DND-41 (cell line): Measurements from ENCODE around the gene ABCA13.

ENCODE experiments used
- EZH2 ChIP-seq: IDR thresholded peaks from 3 replicates; pipeline ENCODE4 v1.6.1; 2012; ENCODE audit warnings: borderline replicate concordance, low read depth, mild to moderate bottlenecking, moderate library complexity, low read length, inconsistent platforms; ENCODE audit not compliant: severe bottlenecking
- TF ChIP-seq, protein P1 (sequence below): IDR thresholded peaks from 2 replicates; pipeline ENCODE4 v1.5.1; 2012; ENCODE audit warnings: borderline replicate concordance, low read length, moderate library complexity, mild to moderate bottlenecking; ENCODE audit not compliant: poor library complexity, severe bottlenecking; ENCODE audit errors: extremely low read depth

- TF ChIP-seq, protein P1, sequence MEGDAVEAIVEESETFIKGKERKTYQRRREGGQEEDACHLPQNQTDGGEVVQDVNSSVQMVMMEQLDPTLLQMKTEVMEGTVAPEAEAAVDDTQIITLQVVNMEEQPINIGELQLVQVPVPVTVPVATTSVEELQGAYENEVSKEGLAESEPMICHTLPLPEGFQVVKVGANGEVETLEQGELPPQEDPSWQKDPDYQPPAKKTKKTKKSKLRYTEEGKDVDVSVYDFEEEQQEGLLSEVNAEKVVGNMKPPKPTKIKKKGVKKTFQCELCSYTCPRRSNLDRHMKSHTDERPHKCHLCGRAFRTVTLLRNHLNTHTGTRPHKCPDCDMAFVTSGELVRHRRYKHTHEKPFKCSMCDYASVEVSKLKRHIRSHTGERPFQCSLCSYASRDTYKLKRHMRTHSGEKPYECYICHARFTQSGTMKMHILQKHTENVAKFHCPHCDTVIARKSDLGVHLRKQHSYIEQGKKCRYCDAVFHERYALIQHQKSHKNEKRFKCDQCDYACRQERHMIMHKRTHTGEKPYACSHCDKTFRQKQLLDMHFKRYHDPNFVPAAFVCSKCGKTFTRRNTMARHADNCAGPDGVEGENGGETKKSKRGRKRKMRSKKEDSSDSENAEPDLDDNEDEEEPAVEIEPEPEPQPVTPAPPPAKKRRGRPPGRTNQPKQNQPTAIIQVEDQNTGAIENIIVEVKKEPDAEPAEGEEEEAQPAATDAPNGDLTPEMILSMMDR, result no peak
- no peak for TF ChIP-seq EZH2
These were observed 129.0 kb downstream of the ABCA13 start for GRCh38 chr7:48300301-48300700.
